MM.1S (cell line): Measurements from ENCODE around the gene ZNF664.
"Not testable (repeated sequence)": the region's sequence is repeated elsewhere in the genome, so short reads cannot be mapped to it uniquely, and the experiment has no call there.

Source experiments
- DNase-seq: peaks from one replicate; pipeline ENCODE4 v3.0.0-alpha.2; 2015
- H2AFZ ChIP-seq: fragments of 300-600 bp; sonication (generic); 2 replicates; pipeline ENCODE4 v1.6.0; 2016; ENCODE audit warnings: antibody characterized with exemption, low read length
- H3F3A ChIP-seq: fragments of 300-600 bp; sonication (generic); 2 replicates; pipeline ENCODE4 v1.6.1; 2016; ENCODE audit warnings: mild to moderate bottlenecking, antibody characterized with exemption, low read length, moderate library complexity, mixed read lengths; ENCODE audit not compliant: insufficient read depth
- H3K27ac ChIP-seq: fragments of 300-600 bp; sonication (generic); 2 replicates; pipeline ENCODE4 v1.5.1; 2016; ENCODE audit warnings: mild to moderate bottlenecking, low read length
- H3K27me3 ChIP-seq: fragments of 300-600 bp; sonication (generic); replicated peaks from 2 replicates; pipeline ENCODE4 v1.6.0; 2016; ENCODE audit warnings: low read length; ENCODE audit not compliant: insufficient read depth
- H3K36me3 ChIP-seq: fragments of 300-600 bp; sonication (generic); replicated peaks from 2 replicates; pipeline ENCODE4 v1.6.1; 2016; ENCODE audit warnings: mild to moderate bottlenecking, low read length, mixed read lengths; ENCODE audit not compliant: insufficient read depth
- H3K4me1 ChIP-seq: fragments of 300-600 bp; sonication (generic); 2 replicates; pipeline ENCODE4 v1.6.1; 2016; ENCODE audit warnings: low read length, mixed read lengths
- H3K4me2 ChIP-seq: fragments of 300-600 bp; sonication (generic); 2 replicates; pipeline ENCODE4 v1.6.0; 2016; ENCODE audit warnings: low read depth, low read length
- H3K4me3 ChIP-seq: fragments of 300-600 bp; sonication (generic); 2 replicates; pipeline ENCODE4 v1.5.1; 2016; ENCODE audit warnings: low read length, mixed read lengths
- H3K79me2 ChIP-seq: fragments of 300-600 bp; sonication (generic); 2 replicates; pipeline ENCODE4 v1.6.1; 2016; ENCODE audit warnings: mixed run types, low read length, mixed read lengths
- H3K9ac ChIP-seq: fragments of 300-600 bp; sonication (generic); 2 replicates; pipeline ENCODE4 v1.6.1; 2016; ENCODE audit warnings: low read length, mixed read lengths
- H3K9me2 ChIP-seq: fragments of 300-600 bp; sonication (generic); replicated peaks from 2 replicates; pipeline ENCODE4 v1.6.1; 2016; ENCODE audit warnings: mild to moderate bottlenecking, low read length, mixed read lengths; ENCODE audit not compliant: insufficient read depth
- H3K9me3 ChIP-seq: fragments of 300-600 bp; sonication (generic); replicated peaks from 2 replicates; pipeline ENCODE4 v1.6.1; 2016; ENCODE audit warnings: mild to moderate bottlenecking, low read length, mixed read lengths; ENCODE audit not compliant: insufficient read depth
- H4K20me1 ChIP-seq: fragments of 300-600 bp; sonication (generic); 2 replicates; pipeline ENCODE4 v1.6.1; 2016; ENCODE audit warnings: mild to moderate bottlenecking, low read length, moderate library complexity, mixed read lengths; ENCODE audit not compliant: insufficient read depth
- CTCF ChIP-seq: fragments of 300-600 bp; sonication (generic); IDR thresholded peaks from 2 replicates; pipeline ENCODE4 v1.5.1; 2016; ENCODE audit warnings: antibody characterized with exemption, low read length, mixed read lengths
- EZH2 ChIP-seq: fragments of 300-600 bp; sonication (generic); optimal IDR thresholded peaks from 2 replicates; pipeline ENCODE3; 2017; ENCODE audit warnings: low read depth, mild to moderate bottlenecking, antibody characterized with exemption, low read length, mixed read lengths
- EZH2phosphoT487 ChIP-seq: fragments of 300-600 bp; sonication (generic); IDR thresholded peaks from 2 replicates; pipeline ENCODE4 v1.6.1; 2018; ENCODE audit warnings: antibody characterized with exemption, low read length

The ZNF664 gene

GRCh38 chr12:123945287-123946151 lies 27.5 kb upstream of the ZNF664 start:
- Histone ChIP-seq H3K27ac (no peak overlapping the region), H3K9ac (no peak overlapping the region), H3K9me3 (no peaks in the 10 kb centered on the region), H3K4me2 (no peak overlapping the region), H3K4me1 (no peaks in the 10 kb centered on the region), H3K27me3 (no peaks in the 10 kb centered on the region), H3F3A (no peaks in the 10 kb centered on the region), H3K36me3 (no peaks in the 10 kb centered on the region), H3K79me2 (no peaks in the 10 kb centered on the region), H2AFZ (no peak overlapping the region), H3K9me2 (no peaks in the 10 kb centered on the region), H4K20me1 (no peaks in the 10 kb centered on the region), H3K4me3 (no peak overlapping the region)
- TF ChIP-seq CTCF (no peak), EZH2 (no peak)
- DNase-seq: no peak

- Histone ChIP-seq H3K4me2 (no peak overlapping the region), H2AFZ (no peak overlapping the region), H3K9me3 (no peaks in the 10 kb centered on the region), H3K27me3 (no peaks in the 10 kb centered on the region), H3K27ac (no peak overlapping the region), H3F3A (no peaks in the 10 kb centered on the region), H3K79me2 (no peaks in the 10 kb centered on the region), H3K4me1 (no peaks in the 10 kb centered on the region), H3K9ac (no peak overlapping the region), H4K20me1 (no peaks in the 10 kb centered on the region), H3K4me3 (no peak overlapping the region), H3K36me3 (no peaks in the 10 kb centered on the region), H3K9me2 (no peaks in the 10 kb centered on the region)
- DNase-seq: no peak
- TF ChIP-seq EZH2 (no peak), EZH2phosphoT487 (no peak), CTCF (no peak)
Measured at GRCh38 chr12:123946152-123946515, 26.9 kb upstream of the ZNF664 start.

- not testable (repeated sequence) for H3K4me3 ChIP-seq, H4K20me1 ChIP-seq, H3K36me3 ChIP-seq, H3K9me3 ChIP-seq, H3K4me1 ChIP-seq, H3K9ac ChIP-seq, H3K27ac ChIP-seq, H2AFZ ChIP-seq, H3K79me2 ChIP-seq, DNase-seq, H3F3A ChIP-seq, H3K27me3 ChIP-seq, H3K9me2 ChIP-seq, H3K4me2 ChIP-seq
Measured at GRCh38 chr12:123946516-123947505, 26.2 kb upstream of the ZNF664 start.

- H4K20me1 ChIP-seq, H3K27me3 ChIP-seq: not testable (repeated sequence)
Measured at GRCh38 chr12:123947531-123947930, 25.5 kb upstream of the ZNF664 start.

More at GRCh38 chr12:123947531-123947930, 25.5 kb upstream of the ZNF664 start:
- not testable (repeated sequence) for H3F3A ChIP-seq, H3K9me2 ChIP-seq, H3K36me3 ChIP-seq, H3K79me2 ChIP-seq, H3K4me1 ChIP-seq, DNase-seq, H3K9me3 ChIP-seq, H3K27ac ChIP-seq, H3K4me3 ChIP-seq, H2AFZ ChIP-seq, H3K4me2 ChIP-seq, H3K9ac ChIP-seq
